Bronchial epithelial cell (primary cell): ENCODE data around the gene LARP6. TPM values are rescaled to one million over a fixed set of nuclear protein-coding genes. Genes with fewer than 3 reads are reported as not detected.
A peak's percentile ranks its signal among the peaks of the same experiment; 100 is the strongest.
"Not testable (repeated sequence)": the region's sequence is repeated elsewhere in the genome, so short reads cannot be mapped to it uniquely, and the experiment has no call there.

ENCODE experiments used
- DNase-seq: peaks from one replicate; pipeline ENCODE4 v3.0.0-alpha.2; 2010; ENCODE audit warnings: low read depth
- FAIRE-seq: peaks from 2 replicates; lab custom pipeline; 2011; peaks lifted over from hg19 to GRCh38; lab: Jason Lieb, UNC
- H3K27me3 ChIP-seq: 2 replicates; pipeline ENCODE4 v1.5.1; 2011; ENCODE audit warnings: low read length; ENCODE audit not compliant: control insufficient read depth, insufficient read depth
- H3K36me3 ChIP-seq: 2 replicates; pipeline ENCODE4 v1.5.1; 2011; ENCODE audit warnings: low read length; ENCODE audit not compliant: control insufficient read depth, insufficient read depth
- H3K4me3 ChIP-seq: 2 replicates; pipeline ENCODE4 v1.5.1; 2011; ENCODE audit warnings: mild to moderate bottlenecking, low read depth, low read length, control low read depth
- total RNA-seq: library from RNA; depleted of rRNA; stranded (reverse); fragments of >200 nt; gene quantifications from 2 replicates; pipeline ENCODE4 v1.2.1, GENCODE V29; 2014
- TF ChIP-seq, protein P1 (sequence below): IDR thresholded peaks from 2 replicates; pipeline ENCODE4 v1.5.1; 2011; ENCODE audit warnings: mild to moderate bottlenecking, moderate library complexity, low read length, control low read depth, inconsistent platforms; ENCODE audit not compliant: insufficient read depth, severe bottlenecking

The LARP6 gene
- total RNA-seq, 1 donor from 2014 or later = 41.1 TPM

DNA sequence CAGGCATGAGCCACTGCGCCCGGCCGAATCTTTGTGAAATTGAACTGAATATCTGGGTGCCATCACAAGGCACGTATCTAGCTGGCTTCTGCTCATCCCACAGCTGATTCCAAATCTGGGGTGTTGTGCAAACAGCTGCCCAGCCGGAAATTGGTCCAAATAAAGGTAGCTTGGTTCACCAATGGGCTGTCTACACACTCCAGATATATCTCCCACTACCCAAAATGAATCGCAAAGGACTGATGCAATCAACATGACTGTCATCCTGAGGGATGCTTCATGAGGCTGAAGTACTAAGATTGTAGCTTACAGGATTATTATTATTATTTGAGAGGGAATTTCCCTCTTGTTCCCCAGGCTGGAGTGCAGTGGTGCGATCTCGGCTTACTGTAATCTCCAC is 28.1 kb downstream of the LARP6 start:
- TF ChIP-seq, protein P1, sequence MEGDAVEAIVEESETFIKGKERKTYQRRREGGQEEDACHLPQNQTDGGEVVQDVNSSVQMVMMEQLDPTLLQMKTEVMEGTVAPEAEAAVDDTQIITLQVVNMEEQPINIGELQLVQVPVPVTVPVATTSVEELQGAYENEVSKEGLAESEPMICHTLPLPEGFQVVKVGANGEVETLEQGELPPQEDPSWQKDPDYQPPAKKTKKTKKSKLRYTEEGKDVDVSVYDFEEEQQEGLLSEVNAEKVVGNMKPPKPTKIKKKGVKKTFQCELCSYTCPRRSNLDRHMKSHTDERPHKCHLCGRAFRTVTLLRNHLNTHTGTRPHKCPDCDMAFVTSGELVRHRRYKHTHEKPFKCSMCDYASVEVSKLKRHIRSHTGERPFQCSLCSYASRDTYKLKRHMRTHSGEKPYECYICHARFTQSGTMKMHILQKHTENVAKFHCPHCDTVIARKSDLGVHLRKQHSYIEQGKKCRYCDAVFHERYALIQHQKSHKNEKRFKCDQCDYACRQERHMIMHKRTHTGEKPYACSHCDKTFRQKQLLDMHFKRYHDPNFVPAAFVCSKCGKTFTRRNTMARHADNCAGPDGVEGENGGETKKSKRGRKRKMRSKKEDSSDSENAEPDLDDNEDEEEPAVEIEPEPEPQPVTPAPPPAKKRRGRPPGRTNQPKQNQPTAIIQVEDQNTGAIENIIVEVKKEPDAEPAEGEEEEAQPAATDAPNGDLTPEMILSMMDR = no peak
- Histone ChIP-seq H3K27me3 (no peaks in the 10 kb centered on the region), H3K4me3 (no peak overlapping the region), H3K36me3 (no peaks in the 10 kb centered on the region)
- no peak for DNase-seq
- FAIRE-seq = no peak

DNA sequence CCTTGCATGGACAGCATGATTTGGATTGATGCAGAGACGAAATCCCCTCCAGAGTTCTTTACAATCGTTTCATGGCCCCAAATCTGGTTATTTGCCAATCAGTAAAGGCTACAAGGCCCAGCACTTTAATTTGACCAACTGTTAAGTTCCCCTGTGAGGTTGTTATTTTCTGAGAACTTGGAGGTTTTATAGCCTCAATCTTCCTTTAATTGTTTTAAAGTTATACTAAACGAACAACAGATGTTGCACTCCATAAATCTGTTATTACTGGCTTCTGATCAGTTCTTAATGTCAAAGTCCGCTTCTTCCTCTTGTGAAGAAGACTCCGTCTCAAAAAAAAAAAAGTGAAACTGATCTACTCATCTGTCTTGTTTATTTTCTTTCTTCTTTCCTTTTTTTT is 30.8 kb downstream of the LARP6 start:
- FAIRE-seq (no peak), DNase-seq (no peak)
- Histone ChIP-seq H3K4me3 (no peak overlapping the region), H3K36me3 (no peaks in the 10 kb centered on the region), H3K27me3 (no peaks in the 10 kb centered on the region)
- TF ChIP-seq, protein P1 = no peak

DNA sequence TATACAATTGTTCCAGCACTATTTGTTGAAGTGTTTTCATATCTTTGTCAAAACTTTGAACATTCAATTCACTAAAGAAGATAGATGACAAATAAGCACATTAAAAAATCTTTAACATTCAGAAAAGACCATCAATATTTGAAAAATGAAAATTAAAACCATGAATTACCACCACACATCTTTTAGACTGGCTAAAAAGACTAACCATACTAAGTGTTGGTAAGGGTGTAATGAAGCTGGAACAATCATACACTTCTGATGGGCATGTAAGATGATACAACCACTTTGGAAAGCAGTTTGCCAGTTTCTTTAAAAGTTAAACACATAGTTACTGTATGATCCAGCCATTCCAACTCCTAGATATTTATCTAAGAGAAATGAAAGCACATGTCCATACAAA is 33.7 kb downstream of the LARP6 start:
- H3K36me3 ChIP-seq = no peaks in the 10 kb centered on the region
- no peak for FAIRE-seq
- no peak overlapping the region for H3K4me3 ChIP-seq
- no peak for DNase-seq
- TF ChIP-seq, protein P1 = no peak
- no peaks in the 10 kb centered on the region for H3K27me3 ChIP-seq

DNA sequence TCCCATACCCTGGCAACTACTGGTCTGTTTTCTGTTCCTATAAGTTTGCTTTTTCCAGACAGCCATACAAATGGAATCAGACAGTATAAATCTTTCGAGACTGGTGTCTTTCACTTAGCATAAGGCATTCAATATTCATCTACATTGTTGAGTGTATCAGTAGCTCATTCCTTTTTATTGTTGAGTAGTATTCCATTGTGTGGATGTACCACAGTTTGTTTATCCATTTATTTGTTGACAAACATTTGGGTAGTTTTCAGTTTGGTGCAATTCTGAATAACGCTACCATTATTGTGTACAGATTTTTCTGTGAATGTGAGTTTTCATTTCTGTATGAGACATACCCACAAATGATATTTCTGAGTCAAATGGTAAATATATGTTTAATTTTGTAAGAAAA is 35.4 kb downstream of the LARP6 start:
- H3K36me3 ChIP-seq = no peaks in the 10 kb centered on the region
- H3K27me3 ChIP-seq = no peaks in the 10 kb centered on the region
- TF ChIP-seq, protein P1 = no peak
- DNase-seq = no peak
- H3K4me3 ChIP-seq = no peak overlapping the region
- peak; percentile 55 for FAIRE-seq

DNA sequence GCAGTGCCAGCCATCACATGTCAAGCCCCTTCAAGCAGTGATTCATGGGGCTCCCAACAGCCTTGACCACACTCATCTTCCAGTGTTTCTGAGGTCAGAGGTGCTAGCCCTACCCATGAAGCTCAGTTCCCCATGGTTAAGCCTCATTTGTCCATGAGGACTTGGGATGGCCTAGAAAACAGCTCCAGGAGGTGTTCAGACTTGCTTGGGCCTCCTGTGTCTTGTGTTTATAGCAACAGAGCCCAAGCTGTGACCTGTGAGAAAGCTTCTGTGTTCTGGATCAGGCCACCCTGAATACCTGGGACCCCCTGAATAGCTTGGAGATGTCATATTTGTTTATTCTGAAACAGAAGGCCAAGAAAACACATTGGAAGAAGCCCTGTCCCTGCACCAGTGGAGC is 36.7 kb downstream of the LARP6 start:
- TF ChIP-seq, protein P1 = no peak
- Histone ChIP-seq H3K36me3 (no peaks in the 10 kb centered on the region), H3K27me3 (no peaks in the 10 kb centered on the region), H3K4me3 (no peak overlapping the region)
- DNase-seq = peak; percentile 36
- FAIRE-seq = peak; percentile 80

DNA sequence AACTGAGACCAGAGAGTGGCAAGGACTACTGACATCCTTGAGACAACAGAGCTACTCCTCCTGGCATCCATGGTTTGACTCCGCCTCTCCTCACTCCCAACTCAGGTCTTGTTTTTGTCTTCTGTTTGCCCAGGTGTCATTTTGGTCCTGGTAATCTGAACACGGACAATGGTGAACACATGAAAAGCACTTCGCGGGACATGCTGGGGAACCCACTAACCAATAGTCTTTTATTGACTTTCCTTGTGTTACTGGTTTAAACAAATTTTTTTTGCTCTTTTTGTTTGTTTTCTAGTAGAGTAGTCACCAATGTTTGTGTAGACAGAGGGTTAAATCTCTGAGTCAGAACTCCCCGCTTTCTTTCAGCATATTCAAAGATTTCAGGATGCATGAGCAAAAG is 38.4 kb downstream of the LARP6 start:
- FAIRE-seq (no peak), DNase-seq (peak; percentile 74)
- TF ChIP-seq, protein P1 = no peak
- H3K27me3 ChIP-seq = no peaks in the 10 kb centered on the region
- H3K36me3 ChIP-seq = no peaks in the 10 kb centered on the region
- H3K4me3 ChIP-seq = no peak overlapping the region

DNA sequence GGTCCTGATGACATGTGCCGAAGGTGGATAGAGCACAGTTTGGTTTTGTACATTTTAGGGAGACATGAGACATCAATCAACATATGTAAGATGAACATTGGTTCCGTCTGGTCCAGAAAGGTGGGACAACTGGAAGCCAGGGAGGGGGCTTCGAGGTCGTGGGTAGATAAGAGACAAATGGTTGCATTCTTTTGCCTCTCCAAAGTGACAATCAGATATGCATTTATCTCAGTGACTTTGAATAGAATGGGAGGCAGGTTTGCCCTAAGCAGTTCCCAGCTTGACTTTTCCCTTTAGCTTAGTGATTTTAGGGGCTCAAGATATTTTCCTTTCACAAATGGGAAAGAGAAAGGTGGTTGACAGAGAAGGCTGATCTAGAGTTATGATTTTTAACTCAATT is 38.9 kb downstream of the LARP6 start:
- not testable (repeated sequence) for H3K27me3 ChIP-seq, FAIRE-seq, H3K36me3 ChIP-seq, DNase-seq, H3K4me3 ChIP-seq
